WTC11 (cell line): ENCODE results near the gene STARD13.

Source experiments
- ESRRA ChIP-seq: sonication (generic); formaldehyde crosslinking; IDR thresholded peaks from 2 replicates; pipeline ENCODE4 v1.8.1; 2022; ENCODE audit warnings: mild to moderate bottlenecking, missing genetic modification reagents, borderline replicate concordance
- NFE2L1 ChIP-seq: sonication (generic); formaldehyde crosslinking; IDR thresholded peaks from 2 replicates; pipeline ENCODE4 v1.8.1; 2023; ENCODE audit warnings: missing genetic modification reagents
- NR1H2 ChIP-seq: sonication (generic); formaldehyde crosslinking; IDR thresholded peaks from 2 replicates; pipeline ENCODE4 v1.9.0; 2021; ENCODE audit warnings: mild to moderate bottlenecking, moderate library complexity, missing genetic modification reagents
- NR3C1 ChIP-seq: sonication (generic); formaldehyde crosslinking; conservative IDR thresholded peaks from 2 replicates; pipeline ENCODE4 v1.8.1; 2023; ENCODE audit warnings: low read depth, mild to moderate bottlenecking, missing genetic modification reagents
- RELA ChIP-seq: sonication (generic); formaldehyde crosslinking; IDR thresholded peaks from 2 replicates; pipeline ENCODE4 v1.8.1; 2022; ENCODE audit warnings: missing genetic modification reagents, mild to moderate bottlenecking, borderline replicate concordance
- SP1 ChIP-seq: sonication (generic); formaldehyde crosslinking; conservative IDR thresholded peaks from 2 replicates; pipeline ENCODE4 v1.8.1; 2022; ENCODE audit warnings: missing genetic modification reagents
- TEAD4 ChIP-seq: sonication (generic); formaldehyde crosslinking; IDR thresholded peaks from 2 replicates; pipeline ENCODE4 v1.8.0; 2022; ENCODE audit warnings: mild to moderate bottlenecking, missing genetic modification reagents
- TF ChIP-seq, protein P1 (sequence below): fragments of 200-600 bp; IDR thresholded peaks from 2 replicates; pipeline ENCODE4 v1.8.0; 2022; ENCODE audit warnings: antibody characterized with exemption
- TF ChIP-seq, protein P2 (sequence below): sonication (generic); formaldehyde crosslinking; IDR thresholded peaks from 2 replicates; pipeline ENCODE4 v1.8.1; 2023; ENCODE audit warnings: mild to moderate bottlenecking, missing genetic modification reagents, borderline replicate concordance

DNA sequence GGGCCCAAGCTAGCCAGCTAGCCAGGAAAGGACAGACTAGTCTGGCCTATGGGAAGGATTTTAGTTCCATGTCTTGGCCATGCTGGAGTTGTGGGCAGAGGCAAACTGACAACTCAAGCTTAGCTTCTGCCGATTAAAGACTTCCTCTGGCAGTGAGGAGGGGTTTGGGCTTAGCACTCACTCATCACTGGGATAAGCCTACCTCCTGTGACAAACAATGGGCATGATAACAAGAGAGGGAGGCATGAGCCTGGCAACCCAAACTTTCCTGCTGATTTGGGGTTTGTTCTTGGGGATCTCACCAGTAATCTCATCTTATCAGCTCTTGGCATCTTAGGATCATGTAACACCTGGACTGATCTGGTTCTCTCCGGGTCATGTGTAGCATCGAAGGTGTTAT lies 185.7 kb downstream of the STARD13 start:
- TF ChIP-seq, protein P1, sequence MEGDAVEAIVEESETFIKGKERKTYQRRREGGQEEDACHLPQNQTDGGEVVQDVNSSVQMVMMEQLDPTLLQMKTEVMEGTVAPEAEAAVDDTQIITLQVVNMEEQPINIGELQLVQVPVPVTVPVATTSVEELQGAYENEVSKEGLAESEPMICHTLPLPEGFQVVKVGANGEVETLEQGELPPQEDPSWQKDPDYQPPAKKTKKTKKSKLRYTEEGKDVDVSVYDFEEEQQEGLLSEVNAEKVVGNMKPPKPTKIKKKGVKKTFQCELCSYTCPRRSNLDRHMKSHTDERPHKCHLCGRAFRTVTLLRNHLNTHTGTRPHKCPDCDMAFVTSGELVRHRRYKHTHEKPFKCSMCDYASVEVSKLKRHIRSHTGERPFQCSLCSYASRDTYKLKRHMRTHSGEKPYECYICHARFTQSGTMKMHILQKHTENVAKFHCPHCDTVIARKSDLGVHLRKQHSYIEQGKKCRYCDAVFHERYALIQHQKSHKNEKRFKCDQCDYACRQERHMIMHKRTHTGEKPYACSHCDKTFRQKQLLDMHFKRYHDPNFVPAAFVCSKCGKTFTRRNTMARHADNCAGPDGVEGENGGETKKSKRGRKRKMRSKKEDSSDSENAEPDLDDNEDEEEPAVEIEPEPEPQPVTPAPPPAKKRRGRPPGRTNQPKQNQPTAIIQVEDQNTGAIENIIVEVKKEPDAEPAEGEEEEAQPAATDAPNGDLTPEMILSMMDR, result no peak
- TF ChIP-seq NR1H2 (no peak), NFE2L1 (CRISPR knock-in tag) (no peak), SP1 (CRISPR knock-in tag) (no peak), NR3C1 (CRISPR knock-in tag) (no peak), TEAD4 (no peak), ESRRA (no peak), RELA (CRISPR knock-in tag) (no peak)
- TF ChIP-seq, protein P2, sequence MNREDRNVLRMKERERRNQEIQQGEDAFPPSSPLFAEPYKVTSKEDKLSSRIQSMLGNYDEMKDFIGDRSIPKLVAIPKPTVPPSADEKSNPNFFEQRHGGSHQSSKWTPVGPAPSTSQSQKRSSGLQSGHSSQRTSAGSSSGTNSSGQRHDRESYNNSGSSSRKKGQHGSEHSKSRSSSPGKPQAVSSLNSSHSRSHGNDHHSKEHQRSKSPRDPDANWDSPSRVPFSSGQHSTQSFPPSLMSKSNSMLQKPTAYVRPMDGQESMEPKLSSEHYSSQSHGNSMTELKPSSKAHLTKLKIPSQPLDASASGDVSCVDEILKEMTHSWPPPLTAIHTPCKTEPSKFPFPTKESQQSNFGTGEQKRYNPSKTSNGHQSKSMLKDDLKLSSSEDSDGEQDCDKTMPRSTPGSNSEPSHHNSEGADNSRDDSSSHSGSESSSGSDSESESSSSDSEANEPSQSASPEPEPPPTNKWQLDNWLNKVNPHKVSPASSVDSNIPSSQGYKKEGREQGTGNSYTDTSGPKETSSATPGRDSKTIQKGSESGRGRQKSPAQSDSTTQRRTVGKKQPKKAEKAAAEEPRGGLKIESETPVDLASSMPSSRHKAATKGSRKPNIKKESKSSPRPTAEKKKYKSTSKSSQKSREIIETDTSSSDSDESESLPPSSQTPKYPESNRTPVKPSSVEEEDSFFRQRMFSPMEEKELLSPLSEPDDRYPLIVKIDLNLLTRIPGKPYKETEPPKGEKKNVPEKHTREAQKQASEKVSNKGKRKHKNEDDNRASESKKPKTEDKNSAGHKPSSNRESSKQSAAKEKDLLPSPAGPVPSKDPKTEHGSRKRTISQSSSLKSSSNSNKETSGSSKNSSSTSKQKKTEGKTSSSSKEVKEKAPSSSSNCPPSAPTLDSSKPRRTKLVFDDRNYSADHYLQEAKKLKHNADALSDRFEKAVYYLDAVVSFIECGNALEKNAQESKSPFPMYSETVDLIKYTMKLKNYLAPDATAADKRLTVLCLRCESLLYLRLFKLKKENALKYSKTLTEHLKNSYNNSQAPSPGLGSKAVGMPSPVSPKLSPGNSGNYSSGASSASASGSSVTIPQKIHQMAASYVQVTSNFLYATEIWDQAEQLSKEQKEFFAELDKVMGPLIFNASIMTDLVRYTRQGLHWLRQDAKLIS (CRISPR knock-in tag), result no peak
